ENCODE measurements around the gene ZIC1.

ZIC1 gene

GRCh38 chr3:147380387-147380951, 28.7 kb upstream of the ZIC1 start:
- no peak for DNase-seq

GRCh38 chr3:147380977-147381376, 28.2 kb upstream of the ZIC1 start:
- DNase-seq, result no peak

- DNase-seq, result no peak
Measured at GRCh38 chr3:147381596-147381995, 27.6 kb upstream of the ZIC1 start.

- DNase-seq, result no peak
Measured at GRCh38 chr3:147383617-147384016, 25.5 kb upstream of the ZIC1 start.

DNA sequence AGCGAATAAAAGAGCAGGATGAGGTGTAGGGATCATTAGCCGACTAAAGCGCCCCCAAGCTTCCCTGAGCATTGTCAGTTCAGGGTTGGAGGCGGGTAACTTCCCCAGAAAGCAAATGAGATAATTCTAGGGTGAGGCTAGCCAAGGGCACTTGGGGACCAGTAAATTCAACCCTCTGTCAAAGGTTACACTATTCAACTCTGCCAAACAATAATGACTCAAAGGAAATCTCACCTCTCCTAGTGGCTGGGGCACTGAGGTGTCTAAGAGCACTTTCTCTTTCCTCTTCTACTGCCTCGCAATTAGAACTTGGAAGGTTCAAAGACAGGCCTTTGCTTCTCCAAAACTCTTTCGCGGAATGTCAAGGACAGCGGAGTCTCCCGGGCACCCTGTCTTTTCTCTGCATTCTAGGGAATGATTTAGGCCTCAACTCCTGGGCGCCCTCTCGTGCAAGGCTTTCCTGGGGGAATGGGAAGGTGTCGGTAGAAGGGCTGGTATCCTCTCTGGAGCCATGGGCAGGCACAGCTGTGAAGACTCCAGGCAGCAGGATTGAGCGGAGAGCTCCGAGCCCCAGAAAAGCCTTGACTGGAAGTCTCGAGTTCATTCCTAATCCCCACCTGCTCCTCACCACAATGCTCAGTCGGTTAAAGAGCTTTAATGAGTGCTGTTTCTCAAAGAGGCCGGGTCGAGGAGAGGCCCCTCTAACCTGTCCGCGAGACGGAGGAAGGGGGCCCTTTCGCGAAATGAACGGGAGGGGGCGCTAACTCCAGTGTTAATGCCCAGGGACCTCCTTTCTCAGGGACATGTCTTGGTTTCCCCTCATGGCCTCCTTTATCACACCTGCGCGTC, 24.7 kb upstream of the ZIC1 start:
- no peak for DNase-seq

GRCh38 chr3:147385059-147386012, 23.8 kb upstream of the ZIC1 start:
- DNase-seq, result no peak

GRCh38 chr3:147387291-147387884, 21.8 kb upstream of the ZIC1 start:
- no peak for DNase-seq

- DNase-seq, result no peak
Measured at GRCh38 chr3:147387885-147388699, 21.1 kb upstream of the ZIC1 start.

DNA sequence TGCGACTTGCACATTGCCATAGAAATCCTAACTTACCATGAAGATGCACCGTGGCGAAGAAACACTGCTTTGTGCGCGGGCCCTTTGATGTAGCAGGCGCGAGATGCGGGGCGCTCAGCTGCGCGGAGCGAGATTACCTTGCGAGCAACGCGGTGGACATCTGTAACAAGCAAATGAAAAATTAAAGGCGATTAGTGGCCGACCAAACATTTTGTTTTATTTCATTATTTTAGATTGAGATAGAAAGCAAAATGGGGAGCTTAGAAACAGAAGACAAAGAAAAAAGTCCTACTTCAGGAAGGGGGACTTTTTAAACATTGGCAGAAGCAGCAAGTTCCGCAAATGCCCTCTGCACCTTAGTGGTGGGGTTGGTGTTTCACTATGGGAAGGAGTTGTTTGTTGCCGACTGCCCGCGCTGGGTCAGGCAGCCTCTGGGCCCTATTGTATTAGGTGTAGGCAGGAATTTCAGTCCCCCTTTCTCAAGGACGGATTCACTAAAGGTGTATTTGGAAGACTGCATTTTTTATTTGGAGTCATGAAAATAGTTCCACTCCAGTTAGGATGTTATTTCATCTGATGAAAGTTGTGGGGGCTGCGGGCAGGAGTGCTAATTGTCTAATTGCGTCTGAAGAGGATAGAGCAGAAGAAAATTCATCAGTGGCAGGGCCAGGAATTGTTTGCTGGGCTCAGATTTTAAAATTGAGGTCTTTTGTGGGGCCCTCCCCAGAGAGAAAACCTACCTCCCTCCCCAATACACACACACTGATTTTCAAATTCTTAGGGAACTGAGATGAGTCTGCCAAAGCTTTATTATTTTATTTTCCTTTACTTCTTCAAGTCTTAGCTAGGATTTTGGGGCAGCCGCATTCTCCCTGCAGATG, 20.2 kb upstream of the ZIC1 start:
- DNase-seq, result no peak

DNA sequence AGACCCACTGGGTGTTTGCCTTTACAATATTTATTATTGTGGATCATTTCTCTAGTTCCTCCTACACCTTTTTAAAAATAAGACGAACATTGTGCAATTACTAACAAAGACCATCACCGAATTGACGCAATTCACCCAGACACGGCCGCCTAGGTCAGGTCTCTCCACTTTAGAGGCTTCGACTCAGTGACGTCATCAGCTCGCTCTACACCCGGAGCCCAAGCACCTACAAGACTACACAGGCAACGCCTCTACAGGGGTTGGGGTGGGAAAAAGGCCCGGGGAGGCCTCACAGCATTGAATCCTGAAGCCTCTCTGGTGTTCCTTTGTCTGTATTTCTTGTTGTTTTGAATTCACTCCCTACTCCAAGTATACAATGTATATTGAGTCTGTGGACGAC, 19.4 kb upstream of the ZIC1 start:
- no peak for DNase-seq

- DNase-seq, result no peak
Measured at GRCh38 chr3:147390589-147391569, 18.3 kb upstream of the ZIC1 start.

DNA sequence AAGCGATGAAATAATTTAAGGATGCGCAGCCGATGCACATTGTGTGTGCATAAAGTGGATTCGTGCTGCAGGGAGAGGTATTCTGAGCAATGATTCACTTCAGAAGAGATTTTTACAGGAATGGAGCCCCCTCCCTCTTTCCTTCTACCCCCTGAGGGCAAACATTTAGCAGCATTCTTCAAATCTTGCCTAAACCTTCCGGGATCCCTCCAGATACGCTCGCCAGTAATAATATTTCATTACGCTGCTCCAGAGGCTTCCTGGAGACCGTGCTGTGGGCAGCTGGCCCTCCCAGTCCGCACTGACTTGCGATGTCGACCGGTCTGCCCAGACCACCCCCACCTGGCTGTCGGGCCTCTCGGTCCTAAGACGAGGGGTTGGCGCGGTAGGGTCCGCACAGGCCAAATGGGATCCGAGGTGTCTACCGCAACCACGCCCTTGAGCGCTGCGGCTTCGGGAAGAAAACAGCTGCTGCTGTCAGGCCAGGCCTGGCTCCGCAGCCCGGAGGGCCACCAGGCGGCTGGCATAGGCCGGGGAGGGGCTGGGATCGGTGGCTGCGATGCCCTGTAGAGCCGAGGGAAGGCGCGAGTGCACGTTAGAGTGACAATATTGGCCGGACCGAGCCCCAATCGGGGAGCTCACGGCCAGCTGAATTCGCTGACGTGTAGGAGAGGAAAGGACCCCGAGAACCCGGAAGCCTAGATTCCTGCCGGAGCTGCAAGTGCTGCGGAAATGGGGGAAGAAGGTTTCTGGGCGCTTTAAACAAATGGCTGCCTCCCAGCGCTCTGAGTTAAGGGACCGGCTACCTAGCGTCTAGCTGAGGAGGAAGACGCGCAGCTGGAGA, 17.2 kb upstream of the ZIC1 start:
- DNase-seq, result no peak

- no peak for DNase-seq
Measured at GRCh38 chr3:147392625-147392946, 16.6 kb upstream of the ZIC1 start.

- DNase-seq, result peak in 1 of 3 experiments; percentile 14
Measured at GRCh38 chr3:147393261-147393942, 15.8 kb upstream of the ZIC1 start.

- DNase-seq, result no peak
Measured at GRCh38 chr3:147393943-147394883, 15.0 kb upstream of the ZIC1 start.

DNA sequence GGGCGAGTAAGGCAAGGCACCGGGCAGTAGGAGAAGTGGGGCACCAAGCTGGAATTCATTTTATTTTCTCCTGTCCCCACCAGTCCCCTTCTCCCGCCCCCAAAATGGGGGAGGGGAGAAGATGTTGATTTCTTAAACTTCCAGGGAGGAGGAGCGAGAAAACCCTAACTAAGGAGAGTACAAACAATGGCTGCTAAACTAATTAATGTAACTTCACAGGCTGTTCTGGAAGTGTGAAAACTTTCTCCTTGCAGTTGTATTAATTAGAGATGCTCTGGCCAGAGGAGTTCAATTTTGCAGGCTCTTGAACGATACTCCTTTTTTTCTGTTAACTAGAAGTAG, 14.3 kb upstream of the ZIC1 start:
- no peak for DNase-seq

Measured in NCI-H1417 (cell line).